GM12891 (cell line): ENCODE data around the gene CDC42BPA.

Source experiments
- PAX5 ChIP-seq: IDR thresholded peaks from 2 replicates; pipeline ENCODE4 v1.6.1; 2011; ENCODE audit warnings: low read length, moderate library complexity, mild to moderate bottlenecking; ENCODE audit not compliant: insufficient read depth, severe bottlenecking
- POLR2A ChIP-seq: IDR thresholded peaks from 2 replicates; pipeline ENCODE4 v1.6.1; 2011; ENCODE audit warnings: low read depth, low read length, control low read depth
- POLR2AphosphoS5 ChIP-seq: IDR thresholded peaks from 2 replicates; pipeline ENCODE4 v1.6.1; 2011; ENCODE audit warnings: low read depth, low read length, control low read depth
- POU2F2 ChIP-seq: IDR thresholded peaks from 2 replicates; pipeline ENCODE4 v1.6.1; 2011; ENCODE audit warnings: low read depth, mild to moderate bottlenecking, control low read depth, low read length, moderate library complexity
- SPI1 ChIP-seq: IDR thresholded peaks from 2 replicates; pipeline ENCODE4 v1.6.1; 2011; ENCODE audit warnings: low read depth, low read length, control low read depth
- TAF1 ChIP-seq: IDR thresholded peaks from 2 replicates; pipeline ENCODE4 v1.6.1; 2011; ENCODE audit warnings: low read depth, low read length, control low read depth

GRCh38 chr1:227333423-227333822, 15.1 kb upstream of the CDC42BPA start:
- TF ChIP-seq POLR2AphosphoS5 (no peak), POLR2A (no peak), PAX5 (no peak), TAF1 (no peak), SPI1 (no peak), POU2F2 (no peak)
